Fibroblast of skin of back (primary cell): Measurements from ENCODE around the gene SLC9A2. TPM values are rescaled to one million over a fixed set of nuclear protein-coding genes. Genes with fewer than 3 reads are reported as not detected.

Experiments used
- DNase-seq: peaks from one replicate; pipeline ENCODE4 v3.0.0-alpha.2; 2013
- polyA plus RNA-seq, 2 experiments: library from polyadenylated mRNA; unstranded; fragments of 120-200 nt; gene quantifications; one replicate each; pipeline ENCODE4 v1.2.1, GENCODE V29; 2013; ENCODE audit not compliant: insufficient read length in 2 of 2

The SLC9A2 gene
- polyA plus RNA-seq (2013, experiment 1 of 2; ENCODE audit: insufficient read length): not detected
- polyA plus RNA-seq (2013, experiment 2 of 2; ENCODE audit: insufficient read length): not detected

GRCh38 chr2:102619414-102620319 is at the start of gene SLC9A2:
Gene SLC9A2 (plus strand): TSS chr2:102619553. CDS start chr2:102619849, 296 bp downstream.
- peak; percentile 5 for DNase-seq

GRCh38 chr2:102575888-102576287 is 43.5 kb upstream of the SLC9A2 start:
- no peak for DNase-seq

GRCh38 chr2:102578376-102578775 is 41.0 kb upstream of the SLC9A2 start:
- DNase-seq: no peak

- DNase-seq: no peak
Observed at GRCh38 chr2:102581911-102582310, 37.4 kb upstream of the SLC9A2 start.

- DNase-seq: no peak
Observed at GRCh38 chr2:102582845-102583244, 36.5 kb upstream of the SLC9A2 start.

GRCh38 chr2:102585847-102586404 is 33.4 kb upstream of the SLC9A2 start:
- no peak for DNase-seq

GRCh38 chr2:102588213-102588939 is 31.0 kb upstream of the SLC9A2 start:
- no peak for DNase-seq

GRCh38 chr2:102589444-102589843 is 29.9 kb upstream of the SLC9A2 start:
- DNase-seq: no peak

- no peak for DNase-seq
Observed at GRCh38 chr2:102591491-102592045, 27.8 kb upstream of the SLC9A2 start.

- DNase-seq: peak; percentile 8
Observed at GRCh38 chr2:102592601-102593000, 26.8 kb upstream of the SLC9A2 start.

- no peak for DNase-seq
Observed at GRCh38 chr2:102593516-102593915, 25.8 kb upstream of the SLC9A2 start.

- DNase-seq: no peak
Observed at GRCh38 chr2:102594445-102595016, 24.8 kb upstream of the SLC9A2 start.

- no peak for DNase-seq
Observed at GRCh38 chr2:102597788-102598187, 21.6 kb upstream of the SLC9A2 start.

- no peak for DNase-seq
Observed at GRCh38 chr2:102599486-102599885, 19.9 kb upstream of the SLC9A2 start.

- DNase-seq: no peak
Observed at GRCh38 chr2:102601730-102602129, 17.6 kb upstream of the SLC9A2 start.

GRCh38 chr2:102603904-102604303 is 15.4 kb upstream of the SLC9A2 start:
- no peak for DNase-seq

- no peak for DNase-seq
Observed at GRCh38 chr2:102604769-102605168, 14.6 kb upstream of the SLC9A2 start.

GRCh38 chr2:102606353-102606752 is 13.0 kb upstream of the SLC9A2 start:
- no peak for DNase-seq

GRCh38 chr2:102615620-102616436 is 3.5 kb upstream of the SLC9A2 start:
- peak; percentile 56 for DNase-seq

GRCh38 chr2:102618452-102619413 is 620 bp upstream of the SLC9A2 start:
- DNase-seq: peak; percentile 8
